ENCODE results near the gene PPP1R13L. TPM values are rescaled to one million over a fixed set of nuclear protein-coding genes. Genes with fewer than 3 reads are reported as not detected.
"Not testable (repeated sequence)": the region's sequence is repeated elsewhere in the genome, so short reads cannot be mapped to it uniquely, and the experiment has no call there.

Gene PPP1R13L
- polyA plus RNA-seq, 3 donors = 6.1 to 14.7 (median 7.9) TPM

DNA sequence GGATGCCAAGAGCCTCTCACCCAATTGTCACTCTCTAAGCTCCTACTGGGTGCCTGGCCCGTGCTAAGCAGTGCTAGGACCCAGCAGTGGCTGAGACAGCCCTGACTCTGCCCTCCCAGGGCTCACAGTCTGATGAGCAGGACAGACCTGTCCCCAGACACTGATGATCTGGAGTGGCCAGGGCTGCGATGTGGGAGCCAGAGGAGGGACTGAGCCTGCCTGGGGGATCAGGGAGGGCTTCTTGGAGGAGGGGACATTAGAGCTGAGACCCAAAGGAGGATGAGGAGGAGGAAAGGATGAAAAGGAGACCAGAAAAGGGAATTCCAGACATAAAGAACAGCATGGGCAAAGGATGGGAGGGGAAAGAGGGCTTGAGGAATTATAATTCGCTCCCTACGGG, 12.3 kb upstream of the PPP1R13L start:
- no peak for DNase-seq (ENCODE audit: extremely low read depth in 1 of 11, low read depth in 9 of 11, low spot score in 4 of 11)

DNA sequence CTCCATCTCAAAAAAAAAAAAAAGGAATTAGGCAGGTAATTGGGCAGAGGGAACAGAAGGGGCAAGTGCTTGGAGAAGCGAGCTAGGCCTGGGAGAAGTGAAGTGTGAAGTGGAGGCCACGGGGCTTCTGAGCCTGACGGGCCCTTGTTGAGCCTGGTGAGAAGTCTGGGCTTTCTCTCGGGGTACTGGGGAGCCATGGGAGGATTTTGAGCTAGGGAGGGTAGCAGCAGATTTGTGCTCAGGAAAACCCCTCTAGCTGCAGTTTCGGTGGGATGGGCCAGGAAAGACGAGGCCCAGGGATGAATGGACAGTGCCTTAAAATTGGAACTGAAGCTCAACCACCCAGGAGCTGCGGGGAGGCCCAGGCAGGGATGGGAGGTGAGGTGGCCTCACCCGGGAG, 9.6 kb upstream of the PPP1R13L start:
- DNase-seq (ENCODE audit: extremely low read depth in 1 of 11, low read depth in 9 of 11, low spot score in 4 of 11) = no peak

DNA sequence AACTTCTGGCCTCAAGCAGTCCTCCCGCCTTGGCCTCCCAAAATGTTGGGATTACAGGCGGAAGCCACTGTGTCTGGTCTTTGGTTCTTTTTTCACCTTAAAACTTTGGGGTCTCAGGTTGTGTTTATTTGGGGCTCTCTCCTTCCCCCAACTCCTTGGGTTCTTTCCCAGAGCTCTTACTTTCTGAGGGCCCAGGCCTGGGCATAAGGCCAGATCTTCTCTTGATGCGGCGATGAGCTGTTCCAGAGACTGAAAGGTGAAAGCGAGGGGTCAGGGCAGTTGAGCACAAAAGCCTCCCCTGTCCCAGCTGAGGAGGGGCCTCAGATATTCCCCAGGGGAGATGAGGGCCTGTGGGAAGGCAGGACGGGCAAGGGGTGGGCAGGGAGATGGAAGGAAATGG, 8.6 kb upstream of the PPP1R13L start:
- no peak for DNase-seq (ENCODE audit: extremely low read depth in 1 of 11, low read depth in 9 of 11, low spot score in 4 of 11)

DNA sequence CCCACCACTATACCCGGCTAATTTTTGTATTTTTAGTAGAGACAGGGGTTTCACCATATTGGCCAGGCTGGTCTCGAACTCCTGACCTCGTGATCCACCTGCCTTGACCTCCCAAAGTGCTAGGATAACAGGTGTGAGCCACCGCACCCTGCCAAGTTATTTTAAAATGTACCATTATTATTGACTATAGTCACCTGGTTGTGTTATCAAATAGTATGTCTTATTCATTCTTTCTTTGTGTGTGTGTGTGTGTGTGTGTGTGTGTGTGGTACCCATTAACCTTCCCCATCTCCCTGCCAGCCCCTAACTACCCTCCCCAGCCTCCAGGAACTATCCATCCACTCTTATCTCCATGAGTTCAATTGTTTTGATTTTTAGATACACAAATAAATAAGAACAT, 5.5 kb upstream of the PPP1R13L start:
- DNase-seq (ENCODE audit: extremely low read depth in 1 of 11, low read depth in 9 of 11, low spot score in 4 of 11) = not testable (repeated sequence)

DNA sequence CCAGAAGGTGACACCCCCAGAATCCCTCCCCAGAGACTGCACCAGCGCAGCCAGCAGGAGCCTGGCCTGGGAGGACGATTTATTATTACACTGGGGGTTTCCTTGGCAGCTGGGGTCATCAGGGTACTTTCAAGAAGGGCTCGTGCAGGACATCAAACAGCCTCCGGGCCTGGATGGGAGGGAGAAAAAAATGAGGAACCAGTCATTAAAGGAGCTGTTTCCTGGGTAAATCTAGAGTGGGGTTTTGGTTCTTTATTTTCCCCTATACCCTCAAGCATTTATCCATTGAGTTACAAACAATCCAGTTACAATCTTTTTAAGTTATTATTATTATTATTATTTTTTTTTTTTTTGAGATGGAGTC, 4.7 kb upstream of the PPP1R13L start:
- DNase-seq (ENCODE audit: extremely low read depth in 1 of 11, low read depth in 9 of 11, low spot score in 4 of 11) = no peak

DNA sequence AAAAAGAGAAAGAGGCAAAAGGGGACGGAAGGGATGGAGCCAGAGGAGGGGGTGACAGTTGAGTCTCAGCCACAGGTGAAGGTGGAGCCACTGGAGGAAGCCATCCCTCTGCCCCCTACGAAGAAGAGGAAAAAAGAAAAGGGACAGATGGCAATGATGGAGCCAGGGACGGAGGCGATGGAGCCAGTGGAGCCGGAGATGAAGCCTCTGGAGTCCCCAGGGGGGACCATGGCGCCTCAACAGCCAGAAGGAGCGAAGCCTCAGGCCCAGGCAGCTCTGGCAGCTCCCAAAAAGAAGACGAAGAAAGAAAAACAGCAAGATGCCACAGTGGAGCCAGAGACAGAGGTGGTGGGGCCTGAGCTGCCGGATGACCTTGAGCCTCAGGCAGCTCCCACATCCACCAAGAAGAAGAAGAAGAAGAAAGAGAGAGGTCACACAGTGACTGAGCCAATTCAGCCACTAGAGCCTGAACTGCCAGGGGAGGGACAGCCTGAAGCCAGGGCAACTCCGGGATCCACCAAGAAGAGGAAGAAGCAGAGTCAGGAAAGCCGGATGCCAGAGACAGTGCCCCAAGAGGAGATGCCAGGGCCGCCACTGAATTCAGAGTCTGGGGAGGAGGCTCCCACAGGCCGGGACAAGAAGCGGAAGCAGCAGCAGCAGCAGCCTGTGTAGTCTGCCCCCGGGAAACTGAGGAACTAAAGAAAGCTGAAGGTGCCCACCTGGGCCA, 4.1 kb upstream of the PPP1R13L start:
- DNase-seq (ENCODE audit: extremely low read depth in 1 of 11, low read depth in 9 of 11, low spot score in 4 of 11) = no peak

DNA sequence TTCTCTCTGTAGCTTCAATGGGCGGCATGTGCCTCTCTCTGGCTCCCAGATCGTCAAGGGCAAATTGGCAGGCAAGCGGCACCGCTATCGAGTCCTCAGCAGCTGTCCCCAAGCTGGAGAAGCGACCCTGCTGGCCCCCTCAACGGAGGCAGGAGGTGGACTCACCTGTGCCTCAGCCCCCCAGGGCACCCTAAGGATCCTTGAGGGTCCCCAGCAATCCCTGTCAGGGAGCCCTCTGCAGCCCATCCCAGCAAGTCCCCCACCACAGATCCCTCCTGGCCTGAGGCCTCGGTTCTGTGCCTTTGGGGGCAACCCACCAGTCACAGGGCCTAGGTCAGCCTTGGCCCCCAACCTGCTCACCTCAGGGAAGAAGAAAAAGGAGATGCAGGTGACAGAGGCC, 3.3 kb upstream of the PPP1R13L start:
- no peak for DNase-seq (ENCODE audit: extremely low read depth in 1 of 11, low read depth in 9 of 11, low spot score in 4 of 11)

DNA sequence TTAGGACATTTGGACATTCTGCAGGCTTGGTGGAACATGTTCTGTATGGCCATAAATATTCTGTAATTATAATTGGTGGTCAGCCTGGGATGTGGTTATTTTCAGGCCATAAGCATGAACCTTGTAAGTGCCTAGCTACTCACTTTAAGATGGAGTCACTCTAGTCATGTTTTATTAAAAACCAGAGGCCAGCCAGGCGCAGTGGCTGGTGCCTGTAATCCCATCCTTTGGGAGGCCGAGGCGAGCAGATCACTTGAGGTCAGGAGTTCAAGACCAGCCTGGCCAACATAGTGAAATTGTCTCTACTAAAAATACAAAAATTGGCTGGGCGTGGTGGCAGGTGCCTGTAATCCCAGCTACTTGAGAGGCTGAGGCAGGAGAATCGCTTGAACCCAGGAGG, 2.7 kb upstream of the PPP1R13L start:
- not testable (repeated sequence) for DNase-seq (ENCODE audit: extremely low read depth in 1 of 11, low read depth in 9 of 11, low spot score in 4 of 11)

DNA sequence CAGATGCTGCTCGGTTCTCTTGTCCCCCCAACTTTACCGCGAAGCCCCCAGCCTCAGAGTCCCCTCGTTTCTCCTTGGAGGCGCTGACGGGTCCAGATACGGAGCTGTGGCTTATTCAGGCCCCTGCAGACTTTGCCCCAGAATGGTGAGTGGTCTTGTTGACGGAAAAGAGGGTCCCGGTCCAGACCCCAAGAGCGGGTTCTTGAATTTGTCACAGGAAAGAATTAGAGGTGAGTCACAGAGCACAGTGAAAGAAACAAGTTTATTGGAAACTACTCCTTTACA, 2.2 kb upstream of the PPP1R13L start:
- DNase-seq (ENCODE audit: extremely low read depth in 1 of 11, low read depth in 9 of 11, low spot score in 4 of 11) = no peak

DNA sequence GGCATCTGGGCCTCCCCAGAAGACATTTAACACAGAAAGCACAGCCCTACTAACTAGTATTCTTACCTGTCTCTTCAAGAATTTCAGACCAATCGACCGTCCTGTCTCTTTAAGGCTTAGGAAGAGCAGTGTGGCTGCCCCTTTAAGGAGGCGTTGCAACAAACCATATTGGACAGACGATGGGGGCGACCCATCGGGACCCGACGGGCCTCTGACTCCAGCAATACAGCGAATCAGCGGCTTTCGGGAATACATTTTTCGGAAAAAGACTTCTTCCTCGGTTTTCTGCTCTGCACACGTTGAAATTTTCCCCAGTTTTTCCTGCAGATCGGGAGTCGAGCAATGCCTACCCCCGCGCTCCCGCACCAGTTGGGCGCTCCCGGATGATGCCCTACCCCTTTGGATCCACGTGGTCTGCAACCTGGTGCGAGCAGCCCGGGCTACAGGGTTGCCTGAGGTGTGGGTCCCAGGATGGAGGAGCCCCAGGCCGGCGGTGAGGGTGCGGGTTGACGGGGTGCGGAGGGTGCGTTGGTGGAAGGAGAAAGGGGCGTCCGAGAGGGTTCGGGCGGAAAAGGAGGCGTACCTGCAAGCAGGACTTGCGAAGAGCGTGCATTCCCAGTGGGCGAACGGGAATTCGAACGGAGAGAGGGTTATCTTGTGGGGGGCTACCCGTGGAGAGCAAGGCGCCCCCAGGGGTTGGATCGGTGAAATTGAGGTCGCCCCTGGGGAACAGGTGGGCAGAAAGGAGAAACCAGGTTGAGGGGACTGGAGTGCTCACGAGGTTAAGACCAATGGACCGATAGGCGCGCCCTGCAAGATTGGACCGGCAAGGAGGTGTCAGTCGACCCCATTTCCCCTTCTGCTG, 1.6 kb upstream of the PPP1R13L start, which contains the start of gene POLR1G:
POLR1G (plus strand) TSS at position 419 of the 865 bp plus-strand sequence; CDS start at position 472, 53 bp downstream.
- DNase-seq (ENCODE audit: extremely low read depth in 1 of 11, low read depth in 9 of 11, low spot score in 4 of 11) = peak in 7 of 11 donors; percentile 64 to 92 (median 72)

DNA sequence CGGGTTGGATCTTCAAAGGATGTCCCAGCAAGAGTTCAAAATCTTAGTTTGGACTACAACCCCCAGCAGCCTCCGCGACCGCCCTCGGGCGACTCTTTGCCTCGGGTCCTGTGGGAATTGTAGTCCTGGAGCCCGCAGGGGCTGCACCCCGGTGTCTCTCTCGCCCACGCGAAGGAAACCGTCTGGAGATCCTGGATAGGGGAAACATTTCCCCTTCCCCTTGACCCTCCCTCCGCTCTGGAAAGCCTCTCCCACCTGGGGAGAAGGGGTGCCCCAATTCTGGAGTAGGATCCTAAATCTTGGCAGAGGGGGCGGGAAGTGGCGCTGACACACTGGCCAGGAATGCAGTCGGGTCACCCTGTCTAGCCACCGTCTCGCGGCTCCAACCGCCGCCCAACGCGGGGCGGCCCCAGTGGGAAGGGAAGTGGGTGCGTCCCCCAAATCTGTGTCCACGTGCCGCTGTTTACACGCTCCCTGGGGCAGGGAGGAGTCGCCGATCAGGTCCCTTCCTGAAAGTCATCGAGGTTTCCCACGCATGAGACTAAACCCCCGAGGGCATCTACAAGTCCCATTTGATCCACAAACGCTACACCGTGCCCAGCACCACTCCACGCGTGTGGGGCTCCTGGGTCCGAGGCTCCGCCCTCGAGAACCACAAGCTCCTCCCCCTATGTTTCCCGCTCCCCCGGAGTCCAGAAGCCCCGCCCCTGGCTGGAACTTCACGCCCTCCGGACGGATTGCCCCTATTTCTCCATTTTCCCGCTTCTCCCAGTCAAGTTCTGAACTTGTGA, 761 bp upstream of the PPP1R13L start:
- peak in 6 of 11 donors; percentile 67 to 82 (median 74) for DNase-seq (ENCODE audit: extremely low read depth in 1 of 11, low read depth in 9 of 11, low spot score in 4 of 11)

DNA sequence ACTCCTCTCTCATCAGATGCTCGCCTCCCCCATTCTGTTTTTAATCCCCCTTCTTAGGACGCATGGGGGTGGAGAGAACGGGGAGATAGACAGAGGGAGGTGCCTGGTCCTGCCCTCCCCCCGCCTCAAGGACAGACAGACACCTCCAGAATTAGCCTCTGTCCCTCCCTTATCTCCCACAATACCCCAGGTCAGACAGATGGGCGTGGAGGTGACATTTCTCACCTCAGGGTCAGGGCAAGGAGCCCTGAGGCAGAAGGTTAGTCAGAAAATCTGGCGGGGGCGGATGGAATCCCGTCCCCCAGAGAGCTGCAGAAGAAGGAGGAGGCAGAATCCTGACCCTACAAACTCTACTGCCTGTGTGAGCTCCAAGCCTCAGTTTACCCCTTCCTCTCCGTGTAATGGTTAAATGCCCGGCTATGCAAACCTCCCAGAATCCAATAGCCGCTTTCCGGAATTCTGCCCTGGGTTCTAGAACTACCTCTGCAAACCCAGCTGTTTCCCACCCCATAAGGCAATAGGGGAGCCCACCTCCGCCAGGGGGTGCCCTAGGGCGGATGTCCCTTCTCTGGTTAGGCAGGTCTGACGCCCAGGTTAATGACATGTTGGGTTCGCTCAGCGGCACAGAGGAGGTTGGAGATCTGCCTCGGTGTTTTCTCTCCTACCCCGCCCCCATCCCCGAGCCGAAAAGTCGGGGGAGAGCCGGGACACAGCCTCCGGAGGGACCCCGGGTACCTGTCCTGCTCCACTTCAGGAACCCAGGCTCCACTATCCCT, 900 bp downstream of the PPP1R13L start:
- DNase-seq (ENCODE audit: extremely low read depth in 1 of 11, low read depth in 9 of 11, low spot score in 4 of 11) = peak in 1 of 11 donors; percentile 29

DNA sequence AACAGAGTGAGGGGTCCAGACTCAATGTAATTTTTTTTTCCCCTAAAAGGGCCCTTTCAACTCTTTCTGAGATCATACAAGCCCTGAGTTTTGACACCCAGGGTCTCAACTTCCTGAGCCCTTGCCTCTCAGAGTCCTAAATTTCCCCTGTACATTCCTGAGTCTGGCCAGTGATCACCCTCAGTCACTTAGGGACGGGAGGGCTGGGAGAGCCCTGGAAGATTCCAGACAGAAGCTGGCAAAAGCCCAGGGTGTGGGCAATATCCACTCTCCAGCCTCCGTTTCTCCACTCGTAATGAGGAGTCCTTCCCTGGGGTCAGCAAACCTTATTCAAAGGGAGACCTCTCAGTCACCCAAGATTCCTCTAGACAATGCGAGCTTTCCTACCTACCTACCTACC, 1.6 kb downstream of the PPP1R13L start:
- DNase-seq (ENCODE audit: extremely low read depth in 1 of 11, low read depth in 9 of 11, low spot score in 4 of 11) = no peak

DNA sequence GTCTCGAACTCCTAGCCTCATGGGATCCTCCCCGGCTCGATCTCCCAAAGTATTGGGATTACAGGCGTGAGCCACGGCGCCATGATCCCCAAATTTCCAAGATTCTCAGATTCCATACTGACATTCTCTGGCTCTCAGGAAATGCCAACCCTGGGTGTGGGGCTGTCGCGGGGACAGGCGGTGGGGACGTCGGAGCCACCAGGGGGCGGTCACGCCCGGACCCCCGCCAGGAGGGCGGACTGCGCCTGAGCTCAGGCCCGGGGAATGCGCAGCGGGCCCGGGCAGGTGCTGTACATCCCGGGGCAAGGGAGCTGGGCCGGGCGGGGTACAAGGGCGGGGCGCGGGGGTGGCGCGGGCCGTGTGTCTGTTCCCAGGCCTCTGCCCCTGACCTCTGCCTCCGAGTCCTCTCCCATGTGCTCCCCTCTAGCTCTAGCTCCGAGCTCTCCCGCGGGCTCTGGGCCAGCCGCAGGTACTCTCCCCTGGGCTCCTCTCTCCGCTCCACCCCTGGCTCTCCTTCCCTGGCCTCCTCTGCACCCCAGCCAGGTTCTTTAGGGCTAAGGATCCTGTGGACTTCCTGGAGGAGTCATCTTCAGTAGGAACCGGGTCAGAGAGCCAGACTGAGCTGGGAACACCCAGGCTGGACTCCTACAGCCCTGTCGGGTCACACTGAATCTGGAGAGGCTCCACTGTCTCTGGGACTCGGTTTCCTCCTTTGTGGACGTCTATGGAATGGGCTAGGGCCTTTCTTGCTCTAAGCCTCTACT, 2.4 kb downstream of the PPP1R13L start:
- DNase-seq (ENCODE audit: extremely low read depth in 1 of 11, low read depth in 9 of 11, low spot score in 4 of 11) = peak in 2 of 11 donors; percentile 20 to 28

DNA sequence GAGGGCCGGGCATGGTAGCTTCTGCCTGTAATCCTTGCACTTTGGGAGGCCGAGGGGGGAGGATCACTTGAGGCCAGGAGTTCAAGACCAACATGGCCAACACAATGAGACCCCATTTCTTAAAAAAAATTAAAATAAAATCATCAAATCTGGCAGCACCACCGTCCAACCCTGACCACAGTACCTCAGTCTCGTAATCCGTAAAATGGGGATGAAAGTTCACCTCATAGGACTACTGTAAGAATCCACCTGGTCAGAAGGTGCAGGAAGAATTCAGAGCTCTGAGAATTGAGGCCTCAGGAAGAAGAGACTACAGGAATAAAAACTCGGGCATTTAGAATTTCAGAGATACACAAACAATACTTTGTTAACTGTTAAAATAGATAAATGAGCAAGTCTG, 3.1 kb downstream of the PPP1R13L start:
- DNase-seq (ENCODE audit: extremely low read depth in 1 of 11, low read depth in 9 of 11, low spot score in 4 of 11) = no peak

DNA sequence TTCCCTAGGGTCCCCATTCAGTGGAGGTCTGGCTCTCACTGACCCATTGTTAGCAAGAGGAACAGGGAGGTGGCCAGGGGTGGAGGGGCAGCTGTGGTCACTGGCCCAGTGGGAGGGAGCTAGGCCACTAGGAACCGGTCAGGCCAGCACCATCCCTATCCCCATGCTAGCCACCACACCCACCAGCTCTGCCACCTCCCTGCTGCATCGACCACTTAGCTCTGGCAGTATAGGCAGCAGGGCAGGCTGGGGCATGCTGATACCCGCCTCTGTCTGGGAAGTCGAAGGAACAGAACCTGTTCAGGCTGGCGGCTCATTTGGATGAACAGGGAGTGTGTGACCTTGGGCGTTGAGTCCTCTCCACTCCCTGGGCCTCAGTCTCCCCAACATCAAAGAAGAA, 4.7 kb downstream of the PPP1R13L start:
- no peak for DNase-seq (ENCODE audit: extremely low read depth in 1 of 11, low read depth in 9 of 11, low spot score in 4 of 11)

DNA sequence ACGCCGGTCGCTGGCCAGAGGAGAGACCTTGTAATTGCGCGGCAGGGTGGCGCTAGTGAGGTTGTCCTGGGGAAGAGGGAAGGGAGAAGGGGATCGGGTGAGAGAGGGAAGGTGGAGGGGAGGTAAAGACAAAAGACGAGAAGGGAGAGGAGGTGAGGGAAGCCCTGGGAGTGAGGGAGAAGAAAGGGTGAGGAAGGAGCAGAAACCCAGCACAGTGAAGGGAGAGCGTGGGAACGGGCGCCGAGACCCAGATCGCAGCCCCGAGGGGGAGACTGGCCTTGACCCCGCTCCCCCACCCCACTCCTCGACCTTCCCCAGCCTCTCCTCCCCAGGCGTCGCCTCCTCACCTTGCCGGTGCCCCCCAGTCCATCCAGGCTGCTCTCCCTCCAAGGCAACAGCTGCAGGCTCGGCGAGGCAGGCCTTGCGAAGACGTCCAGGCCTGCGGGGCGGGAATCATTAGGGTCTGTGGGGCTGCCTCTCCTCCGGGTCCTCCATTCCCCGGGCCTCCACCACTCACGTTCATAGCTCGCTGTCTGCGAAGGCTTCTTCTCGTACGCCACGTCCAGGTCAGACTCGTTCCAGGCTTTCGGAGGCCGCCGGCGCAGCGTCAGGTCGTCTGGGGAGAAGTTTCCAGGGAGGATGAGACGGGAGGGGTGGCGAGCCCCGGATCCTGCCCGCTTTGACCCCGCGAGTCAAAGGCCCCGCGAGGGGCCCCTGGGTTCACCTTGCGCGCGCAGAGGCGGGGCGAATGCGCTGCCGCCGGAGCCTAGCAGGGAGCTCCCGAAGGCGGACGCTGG, 8.8 kb downstream of the PPP1R13L start:
- DNase-seq (ENCODE audit: extremely low read depth in 1 of 11, low read depth in 9 of 11, low spot score in 4 of 11) = no peak

Data from renal cortex interstitium (tissue), 11 donors.